Mesothelial cell of epicardium (in vitro differentiated cells): Measurements from ENCODE around the gene ACSS1. TPM values are rescaled to one million over a fixed set of nuclear protein-coding genes. Genes with fewer than 3 reads are reported as not detected.

Experiments
- DNase-seq, 2 experiments: peaks; one replicate each; pipeline ENCODE4 v3.0.0; 2021; ENCODE audit warnings: low spot score in 2 of 2; ENCODE audit not compliant: unreplicated experiment in 2 of 2
- H3K27ac Mint-ChIP-seq: 2 replicates; pipeline ENCODE4 v1.8.0; 2021; ENCODE audit warnings: mixed read lengths
- H3K27me3 Mint-ChIP-seq: 2 replicates; pipeline ENCODE4 v1.8.0; 2021; ENCODE audit warnings: low read depth, mixed read lengths
- H3K36me3 Mint-ChIP-seq: 2 replicates; pipeline ENCODE4 v1.8.0; 2021; ENCODE audit warnings: mixed read lengths
- H3K4me1 Mint-ChIP-seq: 2 replicates; pipeline ENCODE4 v1.8.0; 2021; ENCODE audit warnings: mixed read lengths
- H3K4me3 Mint-ChIP-seq: 2 replicates; pipeline ENCODE4 v1.8.0; 2021; ENCODE audit warnings: mild to moderate bottlenecking, moderate library complexity, mixed read lengths
- H3K9me3 Mint-ChIP-seq: 2 replicates; pipeline ENCODE4 v1.8.0; 2021; ENCODE audit warnings: mixed read lengths
- CTCF ChIP-seq: fragments of 200-600 bp; sonication (generic); IDR thresholded peaks from one replicate; pipeline ENCODE4 v1.5.0; 2021; ENCODE audit warnings: antibody characterized with exemption; ENCODE audit not compliant: unreplicated experiment
- total RNA-seq: library from RNA; stranded (reverse); gene quantifications from 3 replicates; pipeline ENCODE4 v1.2.1, GENCODE V29; 2021

ACSS1 gene
- total RNA-seq, 1 donor from 2014 or later, result 4.8 TPM

- Mint-ChIP-seq H3K27ac (no peak overlapping the region), H3K36me3 (no peaks in the 10 kb centered on the region), H3K4me3 (no peak overlapping the region), H3K27me3 (peaks cover 9% of the 10 kb centered on the region), H3K4me1 (peaks cover 13% of the 10 kb centered on the region), H3K9me3 (no peaks in the 10 kb centered on the region)
- no peak for TF ChIP-seq CTCF
- DNase-seq, result no peak
Measured at GRCh38 chr20:25017257-25017803, 40.6 kb downstream of the ACSS1 start.

DNA sequence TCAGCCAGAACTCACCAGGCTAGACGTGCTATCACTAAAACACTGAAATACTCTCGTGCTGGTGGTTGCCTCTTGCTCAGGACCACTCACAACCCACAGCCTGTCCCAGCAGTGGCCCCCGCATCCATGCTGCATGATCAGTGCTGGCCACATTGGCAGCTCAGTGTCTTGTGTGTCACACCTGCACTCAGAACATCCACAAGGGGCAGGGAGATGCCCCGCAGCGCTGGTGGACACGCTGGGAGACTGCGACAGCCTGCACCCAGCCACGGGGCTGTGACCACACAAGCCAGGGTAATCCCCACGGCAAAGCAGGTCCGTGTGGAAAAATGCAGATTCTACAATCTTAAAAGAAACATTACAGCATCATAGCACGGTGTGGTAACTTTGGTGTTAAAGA, 41.5 kb downstream of the ACSS1 start:
- peaks cover 13% of the 10 kb centered on the region for H3K4me1 Mint-ChIP-seq
- H3K4me3 Mint-ChIP-seq, result no peak overlapping the region
- TF ChIP-seq CTCF, result no peak
- no peak for DNase-seq
- no peaks in the 10 kb centered on the region for H3K36me3 Mint-ChIP-seq
- H3K27me3 Mint-ChIP-seq, result peaks cover 9% of the 10 kb centered on the region
- no peak overlapping the region for H3K27ac Mint-ChIP-seq
- H3K9me3 Mint-ChIP-seq, result no peaks in the 10 kb centered on the region

- Mint-ChIP-seq H3K36me3 (no peaks in the 10 kb centered on the region), H3K4me1 (peaks cover 13% of the 10 kb centered on the region), H3K9me3 (no peaks in the 10 kb centered on the region), H3K27me3 (peaks cover 12% of the 10 kb centered on the region), H3K27ac (no peak overlapping the region), H3K4me3 (no peak overlapping the region)
- DNase-seq, result no peak
- no peak for TF ChIP-seq CTCF
Measured at GRCh38 chr20:25015986-25016385, 42.0 kb downstream of the ACSS1 start.

DNA sequence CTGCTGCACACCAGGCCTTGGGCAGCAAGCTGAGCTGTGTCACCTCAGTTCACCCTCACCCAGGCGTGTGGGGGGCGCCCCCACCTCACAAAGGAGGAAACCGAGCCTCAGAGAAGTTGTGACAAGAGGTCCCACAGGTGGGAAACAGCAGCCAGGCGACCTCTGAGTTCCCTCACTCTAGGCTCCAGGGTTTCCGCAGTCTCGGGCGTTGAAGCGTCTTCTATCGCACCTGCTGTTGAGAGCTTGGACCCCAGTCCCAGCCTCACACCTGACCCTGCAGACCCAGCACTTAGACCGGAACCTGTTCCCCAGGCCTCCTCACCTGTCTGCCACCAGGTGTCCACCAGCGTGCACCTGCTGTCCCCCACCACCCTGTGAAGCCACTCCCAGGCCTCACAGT, 43.1 kb downstream of the ACSS1 start:
- no peak for DNase-seq
- H3K9me3 Mint-ChIP-seq, result no peaks in the 10 kb centered on the region
- peaks cover 13% of the 10 kb centered on the region for H3K4me1 Mint-ChIP-seq
- H3K27ac Mint-ChIP-seq, result no peak overlapping the region
- TF ChIP-seq CTCF, result no peak
- H3K27me3 Mint-ChIP-seq, result peaks cover 22% of the 10 kb centered on the region
- no peak overlapping the region for H3K4me3 Mint-ChIP-seq
- H3K36me3 Mint-ChIP-seq, result no peaks in the 10 kb centered on the region

- no peaks in the 10 kb centered on the region for H3K36me3 Mint-ChIP-seq
- no peak overlapping the region for H3K4me3 Mint-ChIP-seq
- no peak for TF ChIP-seq CTCF
- H3K27ac Mint-ChIP-seq, result no peak overlapping the region
- H3K4me1 Mint-ChIP-seq, result peaks cover 13% of the 10 kb centered on the region
- H3K27me3 Mint-ChIP-seq, result peaks cover 29% of the 10 kb centered on the region
- H3K9me3 Mint-ChIP-seq, result no peaks in the 10 kb centered on the region
- no peak for DNase-seq
Measured at GRCh38 chr20:25013478-25014380, 44.2 kb downstream of the ACSS1 start.
